ENCODE data around the gene SHC1.

Gene SHC1

DNA sequence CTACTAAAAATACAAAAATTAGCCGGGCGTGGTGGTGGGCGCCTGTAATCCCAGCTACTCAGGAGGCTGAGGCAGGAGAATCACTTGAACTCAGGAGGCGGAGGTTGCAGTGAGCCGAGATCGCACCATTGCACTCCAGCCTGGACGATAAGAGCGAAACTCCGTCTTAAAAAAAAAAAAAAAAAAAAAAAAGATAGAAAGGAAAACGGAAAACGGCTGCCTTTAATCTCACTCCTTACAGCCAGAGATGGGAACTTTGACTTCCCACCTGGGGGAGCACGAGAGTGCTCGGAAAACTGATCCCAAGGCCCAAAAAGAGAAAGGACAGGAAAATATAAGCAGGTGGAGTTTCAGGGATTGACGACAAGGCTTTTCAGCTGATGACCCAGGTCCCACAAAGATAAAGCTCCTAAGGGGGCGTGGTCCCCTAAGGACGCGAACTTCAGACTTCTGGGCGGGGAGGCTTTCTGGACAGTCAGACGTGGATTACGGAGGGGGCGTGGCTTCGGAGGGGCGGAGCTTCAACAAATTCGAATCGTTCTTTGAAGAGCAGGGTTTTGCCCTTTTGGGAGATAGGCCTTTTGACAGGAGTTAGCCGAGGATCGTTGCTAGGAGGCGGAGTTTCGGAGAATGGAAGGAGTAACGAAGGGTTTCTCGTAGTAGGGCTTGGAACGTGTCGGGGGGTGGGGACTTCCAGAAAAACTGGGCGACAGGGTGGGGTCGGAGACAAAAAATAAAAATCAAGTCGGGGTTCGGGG is 3.0 kb upstream of the SHC1 start:
- DNase-seq: peak; percentile 90

DNA sequence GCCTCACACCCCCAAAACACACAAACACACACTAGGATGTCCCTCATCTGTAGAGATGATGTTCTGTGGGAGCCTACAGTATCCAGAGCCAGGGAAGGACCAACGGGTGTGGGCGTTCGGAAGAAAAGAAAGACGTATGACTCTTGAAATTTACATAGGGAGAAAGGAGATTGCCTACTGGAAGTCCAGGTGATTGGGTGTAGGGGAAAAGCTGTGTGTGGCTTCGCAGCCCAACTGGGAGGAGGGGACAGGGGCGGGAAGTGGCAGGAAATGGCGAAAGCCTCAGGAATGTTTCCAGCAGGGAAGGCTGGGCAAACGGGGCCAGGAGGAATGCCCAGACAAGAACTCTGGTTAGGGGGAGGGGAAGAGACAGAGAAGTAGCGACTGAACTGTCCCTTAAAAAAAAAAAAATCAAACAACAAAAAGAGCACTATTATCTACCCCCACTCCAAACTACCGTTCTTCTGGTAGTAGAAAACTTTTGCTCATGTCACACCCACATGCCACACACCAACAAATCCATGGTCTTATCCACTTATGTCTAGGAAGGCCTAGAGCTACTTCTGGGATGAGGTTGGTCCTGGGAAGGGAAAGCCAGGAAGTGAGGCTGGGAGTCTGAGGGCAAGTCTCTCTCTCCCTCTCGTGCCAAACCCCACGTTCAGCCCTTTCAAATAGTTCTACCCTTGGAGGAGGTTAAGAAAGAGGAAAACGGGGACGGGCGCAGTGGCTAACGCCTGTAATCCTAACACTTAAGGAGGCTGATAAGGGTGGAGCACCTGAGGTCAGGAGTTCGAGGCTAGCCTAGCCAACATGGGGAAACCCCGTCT is 2.2 kb upstream of the SHC1 start:
- no peak for DNase-seq

DNA sequence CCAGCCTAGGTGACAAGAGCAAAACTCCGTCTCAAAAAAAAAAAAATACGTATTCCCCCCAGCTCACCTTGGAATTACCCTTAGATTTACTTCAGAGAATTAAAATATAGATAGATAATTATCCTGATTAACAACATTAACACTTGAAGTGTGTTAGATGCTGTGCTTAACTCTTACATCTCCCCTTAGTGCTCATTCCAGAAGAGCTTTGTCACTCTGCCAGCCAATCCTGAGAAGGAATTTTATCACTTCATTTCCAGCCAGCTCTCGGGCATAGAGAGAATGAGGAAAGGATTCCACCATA is 1.6 kb upstream of the SHC1 start:
- no peak for DNase-seq

DNA sequence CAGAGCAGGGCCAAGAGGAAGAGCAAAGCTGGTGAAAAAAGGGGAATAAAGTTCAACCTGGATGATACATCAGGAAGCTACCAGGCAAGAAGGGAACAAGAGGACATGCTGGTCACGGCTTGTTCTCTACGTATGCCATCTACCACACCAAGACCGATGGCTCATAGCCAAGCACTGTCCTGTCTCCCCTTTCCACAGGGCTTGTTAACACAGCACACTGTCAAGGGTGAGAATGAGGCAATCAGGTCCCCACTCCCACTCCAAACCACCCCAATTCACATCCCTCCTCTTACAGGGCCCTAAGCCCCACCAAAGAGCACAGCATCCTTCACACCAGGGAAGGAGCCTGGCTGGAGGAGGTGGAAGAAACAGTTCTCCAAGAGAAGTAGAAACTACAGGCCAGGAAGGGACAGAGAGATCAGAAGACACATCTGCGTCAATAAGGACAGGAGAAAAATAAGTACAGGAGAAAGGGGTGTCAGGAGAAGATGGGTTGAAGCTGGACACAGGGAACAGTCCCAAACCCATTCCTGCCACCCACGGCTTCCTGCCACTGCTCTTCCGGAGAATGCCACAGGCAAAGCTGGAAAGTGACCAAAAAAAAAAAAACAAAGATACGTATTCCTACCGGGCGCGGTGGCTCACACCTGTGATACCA is 923 bp upstream of the SHC1 start:
- no peak for DNase-seq

DNA sequence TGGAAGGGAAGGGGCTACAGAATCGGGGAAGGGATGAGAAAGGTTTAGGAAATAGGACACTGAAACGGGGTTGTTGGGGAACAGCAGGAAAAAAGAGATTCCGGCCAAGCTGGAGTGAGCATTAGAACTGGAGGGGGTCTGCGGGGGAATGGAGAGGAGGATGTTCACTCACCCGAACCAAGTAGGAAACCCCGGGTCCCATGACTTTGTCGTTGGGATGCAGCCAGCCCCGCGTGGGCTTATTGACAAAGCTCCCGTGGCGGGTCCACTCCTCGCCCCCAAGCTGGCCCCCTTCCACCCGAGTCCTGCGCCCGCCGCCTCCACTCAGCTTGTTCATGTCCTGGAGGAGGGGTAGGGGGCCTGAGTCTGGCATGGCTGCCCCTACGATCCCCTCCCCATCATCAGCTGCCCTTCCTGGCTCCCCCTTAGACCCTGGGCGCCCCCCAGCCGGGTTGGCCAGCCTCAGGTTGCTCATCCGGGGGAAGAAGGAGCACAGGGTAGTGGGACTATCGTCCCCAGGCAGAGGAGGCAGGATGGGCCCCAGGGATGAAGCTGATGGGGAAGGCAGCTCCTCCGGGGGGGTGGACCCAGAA is 591 bp downstream of the SHC1 start:
- DNase-seq: no peak

DNA sequence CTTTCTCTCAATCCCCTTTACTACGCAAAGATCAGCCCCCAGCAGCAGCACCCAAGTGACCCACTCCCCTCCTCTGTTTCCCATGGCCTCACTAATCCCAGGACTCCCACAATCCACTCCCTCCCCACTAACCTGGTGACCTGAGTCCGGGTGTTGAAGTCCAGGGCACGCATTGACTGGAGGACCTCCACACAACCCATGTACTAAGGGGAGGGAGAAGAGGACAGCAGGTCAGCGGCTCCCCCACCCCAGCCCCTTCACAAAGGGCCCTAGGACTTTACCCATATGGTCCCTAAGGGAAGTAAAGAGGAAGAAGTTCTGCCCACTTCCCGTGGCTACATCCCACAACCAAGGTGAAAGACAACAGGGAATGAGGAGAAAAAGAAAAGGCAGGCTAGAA is 1.3 kb downstream of the SHC1 start:
- DNase-seq: no peak

DNA sequence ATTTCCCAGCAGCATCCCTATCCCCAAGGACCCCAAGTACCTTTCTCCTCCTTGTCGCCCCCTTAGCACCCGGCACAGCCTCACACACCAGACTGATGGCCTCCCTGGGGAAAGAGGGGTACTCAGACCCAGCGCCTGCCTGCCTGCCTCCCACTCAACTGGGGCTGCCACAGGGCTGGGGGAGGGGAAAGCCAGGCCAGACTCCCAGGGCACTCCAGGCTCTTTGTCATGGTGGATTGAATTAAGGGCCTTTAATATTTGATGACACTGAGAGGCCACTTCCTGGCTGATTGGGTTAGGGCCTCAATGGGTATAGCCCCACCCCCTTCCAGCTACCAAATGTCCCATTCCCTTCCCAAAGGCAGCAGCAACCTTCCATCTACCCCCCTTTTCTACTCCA is 1.8 kb downstream of the SHC1 start:
- no peak for DNase-seq

DNA sequence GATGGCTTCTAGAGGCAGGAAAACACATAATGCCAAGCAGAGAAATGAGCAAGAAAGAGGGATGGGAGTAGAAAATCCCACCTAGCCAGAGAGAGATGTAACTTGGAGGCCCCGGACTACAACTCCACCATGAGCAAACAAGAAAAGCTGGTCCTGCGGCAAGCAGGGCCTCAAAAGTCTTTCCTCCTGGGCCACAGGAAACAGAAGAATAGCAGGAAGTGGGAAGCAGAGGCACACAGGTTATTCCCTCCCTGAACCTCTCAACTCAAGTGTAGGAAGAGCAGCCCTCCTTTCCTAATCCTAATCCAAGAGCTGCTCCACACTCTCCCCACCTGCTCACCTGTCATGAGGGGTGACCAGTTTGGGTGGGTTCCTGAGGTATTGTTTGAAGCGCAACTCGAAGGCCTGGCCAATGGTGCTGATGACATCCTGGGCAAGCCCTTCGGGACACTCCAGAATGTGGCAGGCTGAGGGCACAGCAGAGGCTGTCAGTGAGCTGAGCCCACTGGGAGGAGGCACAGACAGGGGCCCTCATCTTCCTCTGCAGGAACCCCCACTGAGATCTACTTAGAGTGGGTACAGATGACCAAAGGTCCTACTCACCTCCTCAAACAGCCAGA is 3.1 kb downstream of the SHC1 start:
- no peak for DNase-seq

DNA sequence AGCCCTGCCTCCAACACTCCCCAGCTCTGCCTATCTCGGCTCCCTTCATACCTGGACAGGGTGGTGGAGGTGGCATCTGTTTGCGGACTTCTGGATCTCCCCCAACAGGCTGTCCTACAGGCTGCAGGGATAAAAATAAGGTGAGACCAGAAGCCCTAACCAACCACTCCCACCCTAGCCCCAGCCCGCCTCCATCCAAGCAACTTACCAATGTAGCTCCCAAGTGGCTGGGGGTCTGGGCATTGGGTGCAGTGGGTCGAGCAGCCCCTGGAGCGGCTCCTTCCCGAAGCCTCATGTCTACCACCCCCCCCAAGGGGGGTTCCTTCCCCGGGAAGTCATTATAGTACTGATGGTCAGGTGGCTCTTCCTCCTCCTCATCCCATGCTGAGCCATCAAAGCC is 4.4 kb downstream of the SHC1 start:
- no peak for DNase-seq

DNA sequence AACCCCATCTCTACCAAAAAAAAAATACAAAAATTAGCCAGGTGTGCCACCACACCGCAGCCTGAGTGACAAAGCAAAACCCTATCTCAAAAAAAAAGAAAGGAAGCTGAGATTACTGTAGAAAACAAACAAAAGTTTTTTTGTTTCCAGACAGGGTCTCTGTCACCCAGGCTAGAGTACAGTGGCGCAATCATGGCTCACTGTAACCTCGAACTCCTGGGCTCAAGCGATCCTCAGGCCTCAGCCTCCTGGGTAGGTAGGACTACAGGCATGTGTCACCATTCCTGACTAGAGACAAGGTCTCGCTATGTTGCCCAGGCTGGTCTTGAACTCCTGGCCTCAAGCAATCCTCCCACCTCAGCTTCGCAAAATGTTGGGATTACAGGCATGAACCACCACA is 6.2 kb downstream of the SHC1 start:
- no peak for DNase-seq

DNA sequence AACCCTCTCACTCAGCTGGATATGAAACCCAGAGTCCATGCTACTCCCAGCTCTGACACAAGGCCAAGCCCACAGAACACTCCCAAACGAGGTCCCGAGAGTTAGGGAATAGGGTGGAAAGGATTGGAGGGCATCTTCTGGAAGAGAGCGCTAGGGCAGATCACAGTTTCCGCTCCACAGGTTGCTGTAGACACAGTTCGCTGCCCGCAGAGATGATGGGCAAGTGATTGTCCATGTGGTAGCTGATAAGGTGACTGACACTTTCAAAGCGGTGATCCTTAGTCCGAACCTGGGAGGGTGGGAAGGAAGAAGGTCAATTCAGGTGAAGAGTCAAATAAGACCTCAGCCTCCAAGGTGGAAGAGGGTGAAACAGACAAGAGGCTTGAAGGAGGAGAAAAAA is 6.9 kb downstream of the SHC1 start:
- no peak for DNase-seq

DNA sequence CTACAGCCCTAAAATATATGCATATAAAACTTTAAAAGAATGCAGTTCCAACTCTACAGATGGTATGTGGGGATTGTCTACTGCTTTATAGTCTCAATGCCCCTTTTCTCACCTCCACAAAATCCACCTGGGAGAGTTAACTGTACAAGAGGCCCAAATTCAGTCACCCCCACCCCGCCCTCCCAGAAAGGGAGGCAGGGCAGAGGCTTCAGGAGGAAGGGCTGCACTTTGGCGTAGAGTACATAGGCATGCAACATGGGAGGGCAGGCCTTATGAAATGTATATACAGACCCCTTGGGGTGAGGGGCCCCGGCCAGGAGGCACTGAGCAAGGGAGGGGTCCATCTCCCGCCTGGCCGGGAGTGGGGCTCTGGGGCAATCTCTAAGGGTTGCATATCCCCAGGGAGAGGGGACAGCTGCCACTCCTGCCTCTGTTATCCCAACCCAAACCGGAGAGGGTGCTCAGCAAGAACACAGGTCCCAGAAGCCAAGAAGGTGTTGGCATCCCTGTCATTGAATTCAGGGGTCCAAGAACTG is 7.7 kb downstream of the SHC1 start:
- DNase-seq: no peak

DNA sequence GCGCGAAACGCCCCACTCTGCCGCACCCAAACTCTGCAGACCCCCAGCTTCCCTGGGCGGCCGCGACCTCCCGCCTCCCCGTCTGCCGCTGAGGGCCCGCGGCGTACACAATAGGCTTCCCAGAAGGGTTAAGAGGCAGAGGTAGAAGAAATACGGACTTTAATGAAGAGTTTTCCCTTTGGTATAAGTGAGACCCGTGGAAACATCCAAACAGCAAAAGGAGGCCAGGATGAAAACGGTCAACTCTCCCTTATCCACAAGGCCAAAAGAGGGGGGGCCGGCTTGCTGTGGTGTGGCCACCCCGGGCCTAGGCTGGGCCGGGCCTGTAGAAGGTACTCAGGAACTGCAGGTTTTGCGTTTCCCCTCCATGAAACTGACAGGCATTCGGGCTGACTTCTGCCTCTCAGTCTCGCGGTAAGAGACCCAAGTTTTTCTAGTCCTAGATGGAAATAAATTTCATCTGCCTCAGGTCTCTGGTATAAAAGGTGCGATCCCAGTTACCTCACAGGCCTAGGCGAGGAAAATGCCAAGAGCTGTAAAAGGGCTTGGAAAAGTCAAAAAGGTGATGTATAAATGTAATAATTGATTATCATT is 8.3 kb downstream of the SHC1 start:
- no peak for DNase-seq

DNA sequence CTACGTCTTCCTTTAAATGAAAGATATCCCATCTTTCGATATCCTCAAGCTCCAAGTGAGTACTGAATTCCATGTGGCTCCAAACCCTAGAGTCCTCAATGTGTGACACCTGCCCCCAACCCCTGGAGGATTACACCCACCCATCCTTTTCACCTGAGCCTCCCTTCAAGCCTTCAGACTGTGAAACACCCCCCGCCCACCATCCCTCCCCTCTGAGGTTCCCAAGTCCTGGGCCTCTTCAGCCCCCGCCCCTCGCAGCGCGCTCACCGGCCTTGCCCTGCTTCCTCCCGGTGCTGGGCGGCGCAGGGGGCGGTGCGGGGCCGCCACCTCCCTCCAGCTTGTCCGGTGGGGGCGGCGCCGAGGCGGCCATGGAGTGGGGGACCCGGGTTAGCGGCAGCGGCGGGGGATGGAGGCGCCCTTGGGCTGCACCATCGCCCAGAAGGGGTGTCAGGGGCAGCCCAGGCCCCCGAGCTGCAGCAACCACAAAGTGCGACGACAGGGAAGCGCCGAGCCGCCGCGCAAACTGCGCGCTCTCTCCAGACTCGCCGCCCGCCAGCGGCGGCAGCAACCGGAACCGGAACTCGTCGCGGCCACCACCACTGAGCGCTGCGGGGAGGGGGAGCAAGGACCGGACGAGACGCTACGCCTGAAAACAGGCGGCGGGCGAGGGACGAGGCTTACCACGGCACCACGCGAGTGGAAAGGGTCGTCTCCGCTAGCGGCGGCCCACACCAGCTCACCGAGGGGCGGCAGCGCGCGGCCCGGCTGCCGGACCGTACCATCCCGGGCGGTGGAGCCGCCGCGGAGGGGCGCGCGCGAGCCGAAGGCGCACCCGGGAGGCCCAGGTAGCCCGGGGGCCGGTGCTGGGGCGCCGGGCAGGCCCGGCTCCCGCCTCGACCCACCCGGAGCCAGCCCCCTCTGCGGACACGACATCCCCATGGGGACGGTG is 9.1 kb downstream of the SHC1 start, which contains the start of gene PYGO2:
Gene PYGO2 (minus strand): TSS at position 576 of the 949 bp plus-strand sequence. CDS start 206 bp downstream, at position 370.
- peak; percentile 81 for DNase-seq

DNA sequence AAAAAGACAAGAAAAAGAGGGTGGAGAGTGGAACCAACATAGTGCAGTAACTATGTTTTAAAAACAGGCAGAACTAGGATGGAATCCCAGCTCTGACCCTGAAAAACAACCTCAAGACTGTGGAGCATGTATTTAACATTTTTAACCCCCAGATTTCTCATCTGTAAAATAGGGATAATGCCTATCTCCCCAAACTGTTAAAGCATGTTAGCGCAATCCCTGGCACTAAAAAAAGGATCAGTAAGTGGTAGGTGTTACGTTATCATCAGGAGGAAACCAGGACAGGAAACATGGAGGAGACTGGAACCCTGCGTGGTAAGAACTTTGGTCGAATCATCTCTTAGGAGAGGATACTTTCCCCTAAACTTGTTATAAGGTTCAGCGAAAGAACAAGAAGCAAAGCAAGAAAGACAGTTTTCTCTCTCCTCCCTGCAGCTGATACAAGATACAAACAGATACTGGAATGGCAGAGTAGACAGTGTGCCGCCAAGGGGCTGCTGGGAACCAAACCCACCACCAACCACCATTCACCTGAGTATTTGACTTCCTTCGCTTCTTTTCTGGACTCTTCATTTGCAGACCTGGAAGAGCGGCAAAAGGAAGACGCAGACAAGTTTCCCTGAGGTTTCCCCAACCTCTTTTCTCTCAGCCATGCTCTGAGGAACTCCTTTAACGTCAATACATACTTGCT is 10.0 kb downstream of the SHC1 start:
- DNase-seq: no peak

DNA sequence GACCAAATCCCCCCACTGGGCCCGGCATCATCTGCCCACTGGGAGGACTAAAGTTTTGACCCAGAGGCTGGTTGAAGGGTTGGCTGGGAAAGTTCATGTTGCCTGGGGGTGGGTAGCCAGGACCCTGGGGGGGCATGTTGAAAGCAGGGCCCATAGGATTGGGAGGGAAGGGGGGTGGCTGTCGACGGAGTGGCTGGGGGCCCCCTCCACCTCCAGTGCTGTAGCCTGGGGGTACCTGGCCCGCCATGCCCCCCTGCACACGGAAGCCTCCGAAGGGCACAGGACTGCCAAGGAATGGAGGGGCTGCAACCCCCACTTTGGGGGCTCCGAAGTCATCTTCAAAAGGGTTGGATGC is 11.1 kb downstream of the SHC1 start:
- no peak for DNase-seq

DNA sequence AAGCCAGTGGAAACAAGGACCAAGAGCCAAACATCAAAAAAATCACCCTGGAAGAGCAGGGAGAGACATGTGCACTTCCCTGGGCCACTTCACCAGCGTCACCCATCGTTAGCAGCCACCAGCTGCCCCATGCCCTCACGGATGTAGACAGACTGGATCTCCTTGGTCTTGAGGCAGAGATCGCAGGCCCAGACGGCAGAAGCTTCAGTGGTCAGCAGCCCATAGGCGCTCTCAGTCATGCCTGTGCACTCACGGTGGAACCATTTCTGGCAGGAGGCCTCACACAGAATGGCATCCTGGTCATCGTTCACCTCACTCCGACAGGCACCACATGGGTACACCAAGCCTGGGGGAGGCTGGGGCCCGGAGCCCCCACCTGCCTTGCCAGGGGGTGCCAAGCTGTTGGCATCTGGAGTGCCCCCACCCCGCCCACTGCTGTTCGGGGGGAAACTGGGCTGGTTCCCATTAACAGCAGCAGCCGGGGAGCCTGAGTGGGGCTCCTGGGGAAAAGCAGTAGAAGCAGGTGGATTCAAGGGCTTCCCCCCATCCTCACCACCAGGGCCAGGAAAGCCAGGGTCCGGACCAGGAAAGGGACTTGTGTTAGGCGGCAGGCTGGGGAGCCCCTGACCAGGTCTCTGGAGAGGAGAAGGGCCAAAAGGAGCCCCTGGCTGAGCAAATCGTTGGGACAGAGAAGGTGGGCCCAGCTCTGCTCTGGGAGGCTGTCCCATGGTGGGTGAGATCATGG is 11.7 kb downstream of the SHC1 start:
- DNase-seq: no peak

DNA sequence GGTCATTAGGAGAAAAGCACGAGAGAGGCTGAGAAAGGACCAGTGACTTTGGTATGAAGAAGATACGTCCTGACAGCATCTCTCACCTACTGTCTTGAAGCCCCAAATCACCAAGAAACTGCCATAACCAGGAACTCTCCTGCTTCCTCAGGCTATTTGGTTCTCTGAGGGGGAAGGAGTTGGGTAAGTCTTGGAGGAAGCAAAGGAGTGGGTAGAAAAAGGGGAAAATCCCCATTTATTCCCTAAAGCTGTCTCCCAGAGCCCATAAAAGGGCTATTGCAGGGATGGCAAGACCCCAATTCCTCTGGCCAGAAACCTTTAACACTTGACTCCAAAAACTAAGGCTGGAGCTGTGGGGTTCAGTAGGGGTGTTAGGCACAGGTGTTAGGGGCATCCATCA is 12.5 kb downstream of the SHC1 start:
- DNase-seq: no peak

DNA sequence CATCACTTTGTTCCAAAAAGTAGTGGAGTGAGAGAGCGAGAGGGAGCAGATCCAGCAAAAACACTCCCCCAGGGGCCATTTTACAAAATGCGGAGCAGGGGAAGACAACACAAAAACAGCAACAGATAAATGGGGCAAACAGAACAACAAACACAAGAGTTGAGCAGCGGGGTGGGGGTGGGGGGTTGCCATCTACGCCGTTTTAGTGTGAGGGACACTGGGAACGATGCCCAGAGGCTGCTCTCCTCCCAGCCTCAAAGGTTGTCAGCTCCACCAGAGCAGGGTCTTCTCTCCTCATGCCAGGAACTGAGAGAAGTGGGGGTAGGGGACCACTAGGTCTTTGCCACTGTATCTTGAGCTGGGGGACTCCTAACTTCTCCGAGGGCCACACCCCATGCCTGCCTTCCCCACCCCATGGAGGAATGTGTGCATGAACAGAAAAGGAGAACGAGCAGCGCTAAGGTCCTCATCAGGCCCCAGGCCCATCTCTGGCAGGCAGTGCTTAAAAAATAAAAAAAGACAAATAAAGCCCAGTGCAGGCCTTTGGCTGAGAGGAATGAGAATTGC is 13.4 kb downstream of the SHC1 start:
- DNase-seq: no peak

DNA sequence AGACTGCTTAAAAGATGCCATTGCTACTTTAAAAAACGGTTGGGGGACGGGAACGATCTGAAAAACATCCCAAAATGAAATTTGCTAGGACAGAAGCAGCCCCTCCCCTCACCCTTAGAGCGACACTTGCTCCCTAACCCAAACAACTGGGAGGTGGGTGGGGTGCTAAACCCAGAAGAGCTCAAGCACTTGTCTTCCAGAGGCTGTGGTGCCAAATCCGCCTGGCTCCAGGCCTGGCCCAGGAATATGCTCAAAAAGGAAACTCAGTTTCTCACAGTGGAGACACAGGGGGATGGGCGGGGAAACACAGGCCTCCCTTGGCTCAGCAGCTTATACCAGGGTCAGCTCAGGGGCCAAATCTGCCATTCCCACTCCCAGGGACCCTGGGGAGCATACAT is 14.0 kb downstream of the SHC1 start:
- no peak for DNase-seq
